K562 (cell line): ENCODE measurements around the gene CDC42BPB. TPM values are rescaled to one million over a fixed set of nuclear protein-coding genes. Genes with fewer than 3 reads are reported as not detected.
A peak's percentile ranks its signal among the peaks of the same experiment; 100 is the strongest.

ENCODE experiments used
- ELF4 ChIP-seq: fragments of 450-650 bp; formaldehyde crosslinking; IDR thresholded peaks from 2 replicates; pipeline ENCODE4 v1.4.0; 2022; ENCODE audit warnings: missing genetic modification characterization
- ILF3 ChIP-seq: fragments of 450-650 bp; IDR thresholded peaks from 2 replicates; pipeline ENCODE4 v1.6.1; 2018; ENCODE audit warnings: antibody characterized with exemption, mild to moderate bottlenecking, moderate library complexity, borderline replicate concordance
- L3MBTL2 ChIP-seq: fragments of 450-650 bp; IDR thresholded peaks from 2 replicates; pipeline ENCODE4 v1.6.1; 2016; ENCODE audit warnings: mild to moderate bottlenecking, moderate library complexity
- POLR2AphosphoS5 ChIP-seq: IDR thresholded peaks from 2 replicates; pipeline ENCODE4 v1.6.1; 2011; ENCODE audit warnings: mild to moderate bottlenecking, low read depth, low read length, moderate library complexity; ENCODE audit not compliant: control insufficient read depth, insufficient read depth
- SNRNP70 ChIP-seq: fragments of 200-400 bp; formaldehyde crosslinking; optimal IDR thresholded peaks from 2 replicates; pipeline ENCODE3; 2017; ENCODE audit warnings: low read depth, low read length
- TAL1 ChIP-seq: fragments of 450-650 bp; IDR thresholded peaks from 2 replicates; pipeline ENCODE4 v1.6.1; 2016; ENCODE audit warnings: mild to moderate bottlenecking
- TEAD4 ChIP-seq, 2 experiments: sonication (generic) in 1 of 2; formaldehyde crosslinking in 1 of 2; IDR thresholded peaks; 2 replicates each; pipeline versions ENCODE4 v1.6.1 to v1.8.0; 2012 to 2022; ENCODE audit warnings: borderline replicate concordance in 1 of 2, inconsistent platforms in 1 of 2, low read length in 1 of 2, mild to moderate bottlenecking in 1 of 2, missing genetic modification reagents in 1 of 2
- THRAP3 ChIP-seq: fragments of 450-650 bp; IDR thresholded peaks from 2 replicates; pipeline ENCODE4 v1.6.1; 2016; ENCODE audit warnings: mild to moderate bottlenecking, inconsistent platforms, borderline replicate concordance
- USF2 ChIP-seq: sonication (generic); formaldehyde crosslinking; IDR thresholded peaks from 2 replicates; pipeline ENCODE4 v1.5.0; 2020; ENCODE audit warnings: missing genetic modification reagents
- ZFX ChIP-seq: sonication (generic); formaldehyde crosslinking; IDR thresholded peaks from 2 replicates; pipeline ENCODE4 v1.8.0; 2022; ENCODE audit warnings: mild to moderate bottlenecking, missing genetic modification reagents, moderate library complexity
- ZNF175 ChIP-seq: fragments of 200-800 bp; sonication (Bioruptor generic); IDR thresholded peaks from 2 replicates; pipeline ENCODE4 v1.6.1; 2016; ENCODE audit warnings: low read depth, mild to moderate bottlenecking, missing genetic modification characterization, missing compliant biosample characterization
- ZNF592 ChIP-seq: fragments of 450-650 bp; IDR thresholded peaks from 2 replicates; pipeline ENCODE4 v1.6.1; 2017; ENCODE audit warnings: antibody characterized with exemption, mild to moderate bottlenecking
- polyA plus RNA-seq, 8 experiments: library from polyadenylated mRNA; depleted of rRNA in 4 of 8; stranded (reverse) in 5 of 8; unstranded in 3 of 8; fragments of >200 nt; fragmentation: Nextera tagmentation in 2 of 8; fragmentation: Illumina TruSeq in 1 of 8; extraction: Ambion mirVana in 2 of 8; extraction: Trizol in 1 of 8; gene quantifications; 2 replicates each; pipeline versions ENCODE4 v1.2.1 to v1.2.3, GENCODE V29; 2011 to 2014; ENCODE audit warnings: inconsistent platforms in 1 of 8, missing spikeins in 1 of 8
- total RNA-seq, 7 experiments: library from RNA; depleted of rRNA in 6 of 7; stranded (reverse); fragments of >200 nt in 6 of 7; fragmentation: Illumina TruSeq in 2 of 7; extraction: Trizol in 2 of 7; gene quantifications; 2 replicates each; pipeline versions ENCODE4 v1.2.1 to v1.2.3, GENCODE V29; 2011 to 2021; ENCODE audit warnings: low replicate concordance in 1 of 7
- TF ChIP-seq, protein P1 (sequence below): fragments of 450-650 bp; IDR thresholded peaks from 2 replicates; pipeline ENCODE4 v1.6.1; 2016; ENCODE audit warnings: borderline replicate concordance
- TF ChIP-seq, protein P2 (sequence below): fragments of 450-650 bp; IDR thresholded peaks from 2 replicates; pipeline ENCODE4 v1.6.1; 2016; ENCODE audit warnings: mild to moderate bottlenecking
- TF ChIP-seq, protein P3 (sequence below): fragments of 250-450 bp; sonication (Bioruptor Pico); IDR thresholded peaks from 2 replicates; pipeline ENCODE4 v1.9.0; 2021; ENCODE audit warnings: mild to moderate bottlenecking
- TF ChIP-seq, protein P4 (sequence below): sonication (generic); formaldehyde crosslinking; IDR thresholded peaks from 2 replicates; pipeline ENCODE4 v1.9.0; 2022; ENCODE audit warnings: mild to moderate bottlenecking, missing genetic modification reagents

CDC42BPB gene
- total and polyA plus RNA-seq, 9 of the 15 experiments (the other 6 are each of a cell fraction or from before 2014, with no cell fraction given) = 0.07 to 24.3 (median 12.6) TPM

GRCh38 chr14:103099081-103099732 is 41.9 kb upstream of the CDC42BPB start (continued):
- peak; percentile 39; the same call in 1 of the 2 replicates for TF ChIP-seq ZNF592
- TF ChIP-seq, protein P1, sequence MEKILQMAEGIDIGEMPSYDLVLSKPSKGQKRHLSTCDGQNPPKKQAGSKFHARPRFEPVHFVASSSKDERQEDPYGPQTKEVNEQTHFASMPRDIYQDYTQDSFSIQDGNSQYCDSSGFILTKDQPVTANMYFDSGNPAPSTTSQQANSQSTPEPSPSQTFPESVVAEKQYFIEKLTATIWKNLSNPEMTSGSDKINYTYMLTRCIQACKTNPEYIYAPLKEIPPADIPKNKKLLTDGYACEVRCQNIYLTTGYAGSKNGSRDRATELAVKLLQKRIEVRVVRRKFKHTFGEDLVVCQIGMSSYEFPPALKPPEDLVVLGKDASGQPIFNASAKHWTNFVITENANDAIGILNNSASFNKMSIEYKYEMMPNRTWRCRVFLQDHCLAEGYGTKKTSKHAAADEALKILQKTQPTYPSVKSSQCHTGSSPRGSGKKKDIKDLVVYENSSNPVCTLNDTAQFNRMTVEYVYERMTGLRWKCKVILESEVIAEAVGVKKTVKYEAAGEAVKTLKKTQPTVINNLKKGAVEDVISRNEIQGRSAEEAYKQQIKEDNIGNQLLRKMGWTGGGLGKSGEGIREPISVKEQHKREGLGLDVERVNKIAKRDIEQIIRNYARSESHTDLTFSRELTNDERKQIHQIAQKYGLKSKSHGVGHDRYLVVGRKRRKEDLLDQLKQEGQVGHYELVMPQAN = no peak
- TF ChIP-seq ZNF175 (CRISPR knock-in tag) = no peak
- TF ChIP-seq, protein P2, sequence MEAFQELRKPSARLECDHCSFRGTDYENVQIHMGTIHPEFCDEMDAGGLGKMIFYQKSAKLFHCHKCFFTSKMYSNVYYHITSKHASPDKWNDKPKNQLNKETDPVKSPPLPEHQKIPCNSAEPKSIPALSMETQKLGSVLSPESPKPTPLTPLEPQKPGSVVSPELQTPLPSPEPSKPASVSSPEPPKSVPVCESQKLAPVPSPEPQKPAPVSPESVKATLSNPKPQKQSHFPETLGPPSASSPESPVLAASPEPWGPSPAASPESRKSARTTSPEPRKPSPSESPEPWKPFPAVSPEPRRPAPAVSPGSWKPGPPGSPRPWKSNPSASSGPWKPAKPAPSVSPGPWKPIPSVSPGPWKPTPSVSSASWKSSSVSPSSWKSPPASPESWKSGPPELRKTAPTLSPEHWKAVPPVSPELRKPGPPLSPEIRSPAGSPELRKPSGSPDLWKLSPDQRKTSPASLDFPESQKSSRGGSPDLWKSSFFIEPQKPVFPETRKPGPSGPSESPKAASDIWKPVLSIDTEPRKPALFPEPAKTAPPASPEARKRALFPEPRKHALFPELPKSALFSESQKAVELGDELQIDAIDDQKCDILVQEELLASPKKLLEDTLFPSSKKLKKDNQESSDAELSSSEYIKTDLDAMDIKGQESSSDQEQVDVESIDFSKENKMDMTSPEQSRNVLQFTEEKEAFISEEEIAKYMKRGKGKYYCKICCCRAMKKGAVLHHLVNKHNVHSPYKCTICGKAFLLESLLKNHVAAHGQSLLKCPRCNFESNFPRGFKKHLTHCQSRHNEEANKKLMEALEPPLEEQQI = no peak
- TF ChIP-seq ILF3 = no peak
- peak; percentile 29; the same call in 1 of the 2 replicates for TF ChIP-seq L3MBTL2
- TF ChIP-seq TAL1 = peak; percentile 61
- TF ChIP-seq, protein P3, sequence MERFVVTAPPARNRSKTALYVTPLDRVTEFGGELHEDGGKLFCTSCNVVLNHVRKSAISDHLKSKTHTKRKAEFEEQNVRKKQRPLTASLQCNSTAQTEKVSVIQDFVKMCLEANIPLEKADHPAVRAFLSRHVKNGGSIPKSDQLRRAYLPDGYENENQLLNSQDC = no peak
- TF ChIP-seq THRAP3 = no peak
- no peak for TF ChIP-seq ELF4 (CRISPR knock-in tag)
- no peak for TF ChIP-seq SNRNP70
- TF ChIP-seq ZFX (CRISPR knock-in tag) = peak; percentile 47; the same call in 1 of the 2 replicates
- TF ChIP-seq, protein P4, sequence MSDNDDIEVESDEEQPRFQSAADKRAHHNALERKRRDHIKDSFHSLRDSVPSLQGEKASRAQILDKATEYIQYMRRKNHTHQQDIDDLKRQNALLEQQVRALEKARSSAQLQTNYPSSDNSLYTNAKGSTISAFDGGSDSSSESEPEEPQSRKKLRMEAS (CRISPR knock-in tag) = 0 out of 2 replicates have a peak, but pooled peaks have one; percentile 20
- TF ChIP-seq POLR2AphosphoS5 = 0 out of 2 replicates have a peak, but pooled peaks have one; percentile 21
- TF ChIP-seq USF2 (CRISPR knock-in tag) = no peak
- 0 out of 2 replicates have a peak, but pooled peaks have one; percentile 6 for TF ChIP-seq TEAD4 (IDR thresholded peaks at IDR 0.05; ENCODE audit: low read length)
- TF ChIP-seq TEAD4 (CRISPR knock-in tag; IDR thresholded peaks at IDR 0.05; ENCODE audit: borderline replicate concordance) = no peak
